ENCODE data around the gene RIMBP2. TPM values are rescaled to one million over a fixed set of nuclear protein-coding genes. Genes with fewer than 3 reads are reported as not detected.

The RIMBP2 gene
- total and polyA plus RNA-seq, 2 experiments from 2014 or later, result 0.31 to 0.37 TPM

GRCh38 chr12:130465626-130466025, 250.5 kb downstream of the RIMBP2 start:
- H3K79me2 ChIP-seq (replicated peaks; ENCODE audit: insufficient read depth), result no peaks in the 10 kb centered on the region
- TF ChIP-seq ZNF331 (CRISPR knock-in tag; IDR thresholded peaks at IDR 0.05; ENCODE audit: low read depth) (no peak), JUNB (IDR thresholded peaks at IDR 0.05; ENCODE audit: unreplicated experiment) (no peak), ZNF462 (CRISPR knock-in tag; IDR thresholded peaks at IDR 0.05) (no peak), ZNF114 (CRISPR knock-in tag; IDR thresholded peaks at IDR 0.05) (no peak), STAT1 (IDR thresholded peaks at IDR 0.05; ENCODE audit: unreplicated experiment) (no peak), ETS1 (IDR thresholded peaks at IDR 0.05) (no peak)
- TF ChIP-seq, protein P1, sequence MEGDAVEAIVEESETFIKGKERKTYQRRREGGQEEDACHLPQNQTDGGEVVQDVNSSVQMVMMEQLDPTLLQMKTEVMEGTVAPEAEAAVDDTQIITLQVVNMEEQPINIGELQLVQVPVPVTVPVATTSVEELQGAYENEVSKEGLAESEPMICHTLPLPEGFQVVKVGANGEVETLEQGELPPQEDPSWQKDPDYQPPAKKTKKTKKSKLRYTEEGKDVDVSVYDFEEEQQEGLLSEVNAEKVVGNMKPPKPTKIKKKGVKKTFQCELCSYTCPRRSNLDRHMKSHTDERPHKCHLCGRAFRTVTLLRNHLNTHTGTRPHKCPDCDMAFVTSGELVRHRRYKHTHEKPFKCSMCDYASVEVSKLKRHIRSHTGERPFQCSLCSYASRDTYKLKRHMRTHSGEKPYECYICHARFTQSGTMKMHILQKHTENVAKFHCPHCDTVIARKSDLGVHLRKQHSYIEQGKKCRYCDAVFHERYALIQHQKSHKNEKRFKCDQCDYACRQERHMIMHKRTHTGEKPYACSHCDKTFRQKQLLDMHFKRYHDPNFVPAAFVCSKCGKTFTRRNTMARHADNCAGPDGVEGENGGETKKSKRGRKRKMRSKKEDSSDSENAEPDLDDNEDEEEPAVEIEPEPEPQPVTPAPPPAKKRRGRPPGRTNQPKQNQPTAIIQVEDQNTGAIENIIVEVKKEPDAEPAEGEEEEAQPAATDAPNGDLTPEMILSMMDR (conservative IDR thresholded peaks at IDR 0.05; ENCODE audit: low read depth in 2 of 2), result no peak
- H3K4me1 ChIP-seq (ENCODE audit: insufficient read depth), result no peaks in the 10 kb centered on the region
- Mint-ChIP-seq H3K27me3 (ENCODE audit: insufficient read depth, low read depth, poor library complexity) (peaks cover 8% of the 10 kb centered on the region), H3K36me3 (ENCODE audit: low read depth) (peaks cover 31% of the 10 kb centered on the region; the same call in 2 of the 3 replicates), H3K4me3 (no peak overlapping the region), H3K27ac (no peak overlapping the region), H3K9me3 (peaks cover 93% of the 10 kb centered on the region), H3K4me1 (0 out of 3 replicates have a peak, but pooled peaks cover 7% of the 10 kb centered on the region)
- ATAC-seq, result no peak
- DNase-seq (ENCODE audit: low spot score), result no peak
- no peak overlapping the region for H3K4me3 ChIP-seq
- no peak overlapping the region for H3K4me2 ChIP-seq
- no peaks in the 10 kb centered on the region for H3K9me2 ChIP-seq (ENCODE audit: insufficient read depth)
- H3K27me3 ChIP-seq (ENCODE audit: insufficient read depth), result no peaks in the 10 kb centered on the region
- no peaks in the 10 kb centered on the region for H3K36me3 ChIP-seq (ENCODE audit: insufficient read depth)
- no peak overlapping the region for H3K27ac ChIP-seq (ENCODE audit: low read depth)
- H2AFZ ChIP-seq, result no peak overlapping the region
- H3F3A ChIP-seq (replicated peaks; ENCODE audit: low read depth), result no peaks in the 10 kb centered on the region
- no peaks in the 10 kb centered on the region for H4K20me1 ChIP-seq (replicated peaks; ENCODE audit: insufficient read depth)
